H1 (cell line): Measurements from ENCODE around the gene GMPPA. TPM values are rescaled to one million over a fixed set of nuclear protein-coding genes. Genes with fewer than 3 reads are reported as not detected.

ENCODE experiments used
- CTCF ChIA-PET: fragments of 300-600 bp; sonication (Branson Sonifier 250); formaldehyde crosslinking; loops from one replicate; lab custom pipeline; 2021; ENCODE audit not compliant: partially characterized antibody; lab: Charles Lee
- POLR2A ChIA-PET: fragments of 300-600 bp; sonication (Branson Sonifier 250); formaldehyde crosslinking; loops from one replicate; lab custom pipeline; 2021; ENCODE audit warnings: inconsistent platforms; ENCODE audit not compliant: partially characterized antibody; lab: Charles Lee
- DNase-seq, 2 experiments: peaks; one replicate each; pipeline versions ENCODE4 v3.0.0 to v3.0.0-alpha.2; 2010 to 2022; ENCODE audit warnings: low spot score in 2 of 2, low read depth in 1 of 2, mixed read lengths in 1 of 2
- FAIRE-seq: peaks from 2 replicates; lab custom pipeline; 2011; peaks lifted over from hg19 to GRCh38; lab: Jason Lieb, UNC
- H2AFZ ChIP-seq: 2 replicates; pipeline ENCODE4 v1.8.1; 2012; ENCODE audit warnings: low read length, inconsistent platforms
- H2AK5ac ChIP-seq: 2 replicates; pipeline ENCODE4 v1.6.1; 2013; ENCODE audit warnings: low read depth, low read length
- H2BK120ac ChIP-seq: replicated peaks from 2 replicates; pipeline ENCODE3; 2013; ENCODE audit warnings: low read depth, low read length, inconsistent platforms
- H2BK12ac ChIP-seq: 2 replicates; pipeline ENCODE4 v1.6.1; 2013; ENCODE audit warnings: low read depth, low read length
- H2BK15ac ChIP-seq: 2 replicates; pipeline ENCODE4 v1.6.1; 2013; ENCODE audit warnings: low read length
- H2BK20ac ChIP-seq: 2 replicates; pipeline ENCODE4 v1.6.1; 2013; ENCODE audit warnings: low read length
- H2BK5ac ChIP-seq: 2 replicates; pipeline ENCODE4 v1.6.1; 2013; ENCODE audit warnings: low read depth, low read length
- H3K14ac ChIP-seq: 2 replicates; pipeline ENCODE4 v1.6.1; 2013; ENCODE audit warnings: inconsistent platforms; ENCODE audit not compliant: insufficient read length
- H3K18ac ChIP-seq: 2 replicates; pipeline ENCODE4 v1.6.1; 2013; ENCODE audit warnings: low read length; ENCODE audit errors: extremely low read depth
- H3K23ac ChIP-seq: 2 replicates; pipeline ENCODE4 v1.6.1; 2013; ENCODE audit warnings: inconsistent platforms; ENCODE audit not compliant: insufficient read length
- H3K23me2 ChIP-seq: 2 replicates; pipeline ENCODE4 v1.6.1; 2013; ENCODE audit warnings: low read depth, low read length
- H3K27ac ChIP-seq: 2 replicates; pipeline ENCODE4 v1.6.1; 2011; ENCODE audit warnings: low read depth, low read length, inconsistent platforms
- H3K27me3 ChIP-seq, 4 experiments: replicated peaks in 1 of 4; 1 replicate in 1 of 4; 2 replicates in 3 of 4; pipeline versions ENCODE4 v1.6.1 to v1.8.1; 2011 to 2013; ENCODE audit warnings: low read length in 3 of 4, mild to moderate bottlenecking in 3 of 4, inconsistent platforms in 2 of 4, mixed read lengths in 2 of 4, moderate library complexity in 1 of 4; ENCODE audit not compliant: control insufficient read depth in 3 of 4, insufficient read depth in 3 of 4; ENCODE audit errors: extremely low read depth in 1 of 4
- H3K36me3 ChIP-seq, 4 experiments: 2 replicates each; pipeline versions ENCODE4 v1.6.1 to v1.8.1; 2011 to 2013; ENCODE audit warnings: mild to moderate bottlenecking in 4 of 4, low read length in 3 of 4, moderate library complexity in 2 of 4, control low read depth in 1 of 4, inconsistent platforms in 1 of 4; ENCODE audit not compliant: insufficient read depth in 4 of 4, control insufficient read depth in 2 of 4
- H3K4ac ChIP-seq: replicated peaks from 2 replicates; pipeline ENCODE3; 2013; ENCODE audit warnings: low read length, low read depth, mixed read lengths, inconsistent platforms; ENCODE audit not compliant: insufficient read length
- H3K4me1 ChIP-seq, 4 experiments: replicated peaks in 1 of 4; 1 replicate in 1 of 4; 2 replicates in 3 of 4; pipeline versions ENCODE4 v1.6.1 to v1.8.1; 2011 to 2013; ENCODE audit warnings: low read length in 3 of 4, inconsistent platforms in 2 of 4, mixed read lengths in 1 of 4; ENCODE audit not compliant: insufficient read depth in 4 of 4, control insufficient read depth in 3 of 4
- H3K4me2 ChIP-seq, 2 experiments: 2 replicates each; pipeline versions ENCODE4 v1.6.1 to v1.8.1; 2011 to 2013; ENCODE audit warnings: low read depth in 2 of 2, low read length in 2 of 2, control low read depth in 1 of 2, inconsistent platforms in 1 of 2, mild to moderate bottlenecking in 1 of 2; ENCODE audit not compliant: insufficient read depth in 1 of 2
- H3K4me3 ChIP-seq, 4 experiments: fragments of 200-600, 300-600 bp in 1 of 4; sonication (generic), shearing (Covaris generic), sonication (Bioruptor Twin) in 1 of 4; 2 replicates each; pipeline versions ENCODE4 v1.5.1 to v1.8.1; 2011 to 2016; ENCODE audit warnings: low read length in 4 of 4, low read depth in 3 of 4, control low read depth in 2 of 4, inconsistent platforms in 2 of 4, mild to moderate bottlenecking in 2 of 4, mixed read lengths in 1 of 4, moderate library complexity in 1 of 4; ENCODE audit not compliant: insufficient read depth in 2 of 4; ENCODE audit errors: extremely low read depth in 1 of 4
- H3K56ac ChIP-seq: replicated peaks from 2 replicates; pipeline ENCODE3; 2013; ENCODE audit warnings: low read depth, mild to moderate bottlenecking, mixed read lengths, low read length, inconsistent platforms; ENCODE audit not compliant: insufficient read length
- H3K79me1 ChIP-seq: 2 replicates; pipeline ENCODE4 v1.6.1; 2013; ENCODE audit warnings: low read depth, low read length, control low read depth
- H3K79me2 ChIP-seq, 2 experiments: 2 replicates each; pipeline versions ENCODE4 v1.6.1 to v1.8.1; 2012 to 2013; ENCODE audit warnings: low read length in 2 of 2, mild to moderate bottlenecking in 2 of 2, inconsistent platforms in 1 of 2; ENCODE audit not compliant: insufficient read depth in 2 of 2, control insufficient read depth in 1 of 2
- H3K9ac ChIP-seq, 4 experiments: replicated peaks in 1 of 4; 1 replicate in 1 of 4; 2 replicates in 3 of 4; pipeline versions ENCODE4 v1.6.1 to v1.8.1; 2011 to 2013; ENCODE audit warnings: low read depth in 3 of 4, low read length in 3 of 4, control low read depth in 2 of 4, mild to moderate bottlenecking in 2 of 4, moderate library complexity in 2 of 4, inconsistent platforms in 1 of 4; ENCODE audit errors: extremely low read depth in 1 of 4
- H3K9me3 ChIP-seq, 2 experiments: 2 replicates each; pipeline versions ENCODE4 v1.6.1 to v1.8.1; 2012 to 2013; ENCODE audit warnings: mild to moderate bottlenecking in 2 of 2, moderate library complexity in 2 of 2, control low read depth in 1 of 2, inconsistent platforms in 1 of 2, low read depth in 1 of 2, low read length in 1 of 2, mixed read lengths in 1 of 2; ENCODE audit not compliant: insufficient read depth in 2 of 2
- H4K20me1 ChIP-seq, 2 experiments: replicated peaks in 1 of 2; 2 replicates each; pipeline versions ENCODE3 to v1.8.1; 2011 to 2013; ENCODE audit warnings: inconsistent platforms in 2 of 2, low read length in 2 of 2, mild to moderate bottlenecking in 1 of 2; ENCODE audit not compliant: insufficient read depth in 2 of 2, control insufficient read depth in 1 of 2
- H4K5ac ChIP-seq: 2 replicates; pipeline ENCODE4 v1.6.1; 2013; ENCODE audit warnings: low read length, low read depth, mixed read lengths, inconsistent platforms; ENCODE audit not compliant: insufficient read length
- H4K8ac ChIP-seq: 2 replicates; pipeline ENCODE4 v1.8.0; 2013; ENCODE audit warnings: mild to moderate bottlenecking, moderate library complexity, low read length, inconsistent platforms; ENCODE audit not compliant: insufficient read depth; ENCODE audit errors: extremely low read depth
- H4K91ac ChIP-seq: replicated peaks from 2 replicates; pipeline ENCODE3; 2013; ENCODE audit warnings: low read length, mixed read lengths, inconsistent platforms; ENCODE audit not compliant: insufficient read length
- ASH2L ChIP-seq: fragments of 200-600, 300-600 bp; sonication (generic); IDR thresholded peaks from one replicate; pipeline ENCODE4 v1.7.1; 2017; ENCODE audit warnings: low read length
- CREB1 ChIP-seq: IDR thresholded peaks from 2 replicates; pipeline ENCODE4 v1.6.1; 2012; ENCODE audit warnings: inconsistent platforms
- CTBP2 ChIP-seq: IDR thresholded peaks from 2 replicates; pipeline ENCODE4 v1.7.0; 2011; ENCODE audit warnings: borderline replicate concordance, mild to moderate bottlenecking, moderate library complexity, mixed read lengths, low read length; ENCODE audit not compliant: insufficient read depth, insufficient read length
- EP300 ChIP-seq, 2 experiments: IDR thresholded peaks; 1 replicate in 1 of 2; 2 replicates in 1 of 2; pipeline ENCODE4 v1.6.1; 2011 to 2012; ENCODE audit warnings: low read depth in 2 of 2, low read length in 2 of 2, mild to moderate bottlenecking in 2 of 2, borderline replicate concordance in 1 of 2, inconsistent platforms in 1 of 2, moderate library complexity in 1 of 2
- FOSL1 ChIP-seq: IDR thresholded peaks from 2 replicates; pipeline ENCODE4 v1.6.1; 2011; ENCODE audit warnings: mild to moderate bottlenecking, low read depth, low read length, moderate library complexity; ENCODE audit not compliant: insufficient read depth
- JUND ChIP-seq: IDR thresholded peaks from 2 replicates; pipeline ENCODE4 v1.6.1; 2011; ENCODE audit warnings: mild to moderate bottlenecking, improper control_type of control experiment, low read length
- POU5F1 ChIP-seq: IDR thresholded peaks from 2 replicates; pipeline ENCODE4 v1.6.1; 2011; ENCODE audit warnings: low read depth, mild to moderate bottlenecking, low read length, moderate library complexity
- RBBP5 ChIP-seq: IDR thresholded peaks from 2 replicates; pipeline ENCODE4 v1.7.1; 2012; ENCODE audit warnings: low read depth, mild to moderate bottlenecking, inconsistent platforms, low read length, moderate library complexity, borderline replicate concordance
- RFX5 ChIP-seq: IDR thresholded peaks from 2 replicates; pipeline ENCODE4 v1.6.1; 2011; ENCODE audit warnings: low read depth, low read length, improper control_type of control experiment, borderline replicate concordance
- SIRT6 ChIP-seq: IDR thresholded peaks from one replicate; pipeline ENCODE4 v1.7.1; 2012; ENCODE audit warnings: low read length, inconsistent platforms
- SP1 ChIP-seq: IDR thresholded peaks from 2 replicates; pipeline ENCODE4 v1.6.1; 2011; ENCODE audit warnings: low read depth, low read length
- SP2 ChIP-seq: IDR thresholded peaks from 2 replicates; pipeline ENCODE4 v1.6.1; 2012; ENCODE audit warnings: mild to moderate bottlenecking, low read length, inconsistent platforms
- YY1 ChIP-seq: IDR thresholded peaks from 2 replicates; pipeline ENCODE4 v1.6.1; 2011; ENCODE audit warnings: low read depth, mild to moderate bottlenecking, low read length
- WGBS, 2 experiments: shearing (Covaris generic) in 1 of 2; methylation state at CpG; one replicate each; pipeline versions ENCODE4 v1.1.6 to v1.1.7; 2013 to 2015; ENCODE audit warnings: low lambda C conversion rate in 2 of 2, mixed read lengths in 2 of 2, inconsistent platforms in 1 of 2, low coverage in 1 of 2, missing lambda C conversion rate in 1 of 2; ENCODE audit not compliant: insufficient replicate concordance in 2 of 2, insufficient coverage in 1 of 2, insufficient read length in 1 of 2; ENCODE audit errors: extremely low coverage in 1 of 2, missing lambda C conversion rate in 1 of 2; 5-methylcytosine and 5-hydroxymethylcytosine counted together
- polyA plus RNA-seq, 7 experiments: library from polyadenylated mRNA; depleted of rRNA in 3 of 7; stranded (reverse) in 5 of 7; unstranded in 2 of 7; fragments of >200 nt in 5 of 7; fragments of 200-250 nt in 2 of 7; gene quantifications; 1 replicate in 5 of 7; 2 replicates in 1 of 7; 4 replicates in 1 of 7; pipeline versions ENCODE4 v1.2.1 to v1.2.3, GENCODE V29; 2011 to 2013; ENCODE audit warnings: missing spikeins in 2 of 7, mixed read lengths in 2 of 7
- total RNA-seq: library from RNA; stranded (reverse); fragmentation: NEBNext Ultra II Directional; extraction: Animal tissue kit (Norgen Biotek cat#: 25700); gene quantifications from 2 replicates; pipeline ENCODE4 v1.2.1, GENCODE V29; 2021

Gene GMPPA
- total and polyA plus RNA-seq, 2 of the 8 experiments (the other 6 are each of a cell fraction or from before 2014, with no cell fraction given): 34.3 to 98.8 TPM

DNA sequence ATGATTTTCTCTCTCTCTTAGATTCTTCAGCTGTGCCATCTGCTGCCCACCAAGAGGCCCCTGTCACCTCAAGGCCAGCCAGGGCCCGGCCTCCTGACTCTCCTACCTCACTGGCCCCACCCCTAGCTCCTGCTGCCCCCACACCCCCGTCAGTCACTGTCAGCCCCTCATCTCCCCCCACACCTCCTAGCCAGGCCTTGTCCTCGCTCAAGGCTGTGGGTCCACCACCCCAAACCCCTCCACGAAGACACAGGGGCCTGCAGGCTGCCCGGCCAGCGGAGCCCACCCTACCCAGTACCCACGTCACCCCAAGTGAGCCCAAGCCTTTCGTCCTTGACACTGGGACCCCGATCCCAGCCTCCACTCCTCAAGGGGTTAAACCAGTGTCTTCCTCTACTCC is 9.4 kb upstream of the GMPPA start:
- Histone ChIP-seq H2AFZ (no peak overlapping the region), H4K91ac (no peak overlapping the region), H3K27ac (no peak overlapping the region), H3K4me3 (no peak overlapping the region), H3K56ac (no peak overlapping the region), H3K79me2 (no peaks in the 10 kb centered on the region), H4K8ac (no peak overlapping the region)
- no peak for TF ChIP-seq POU5F1
- TF ChIP-seq SIRT6: no peak
- TF ChIP-seq FOSL1: no peak
- no peak for TF ChIP-seq CTBP2
- no peak for TF ChIP-seq JUND
- no peak for TF ChIP-seq RBBP5
- TF ChIP-seq EP300 (IDR thresholded peaks at IDR 0.05; ENCODE audit: borderline replicate concordance in 1 of 2, low read depth in 2 of 2, low read length in 2 of 2): no peak
- TF ChIP-seq SP1: no peak
- no peak for TF ChIP-seq SP2
- TF ChIP-seq YY1: no peak
- TF ChIP-seq ASH2L: no peak
- no peak for TF ChIP-seq RFX5
- no peak for TF ChIP-seq CREB1
- TF ChIP-seq, all 59 proteins: peak for 0
- H3K4ac ChIP-seq: no peak overlapping the region
- 77% methylated on average over 7 of the region's 9 CpGs; no CpG with 5 or more reads in 1 of the 2 experiments for WGBS, 2 experiments
- H2BK5ac ChIP-seq: no peak overlapping the region
- POLR2A ChIA-PET: interaction anchor here (1.1 to 19.9 kb wide), 7 partner anchors 10 to 40 kb away, joined by 3 to 216 read pairs (median 5); partner anchors contain the start of genes ASIC4 and GMPPA
- no peak overlapping the region for H3K18ac ChIP-seq
- CTCF ChIA-PET: interaction anchor here (3.5 to 113.1 kb wide), 4 partner anchors 0 to 87 kb away, joined by 37 to 7248 read pairs (median 3661); partner anchors contain the start of genes ASIC4, CHPF, DES and GMPPA
- no peak overlapping the region for H2BK20ac ChIP-seq
- H3K4me1 ChIP-seq: peaks cover 6 to 35% (median 27%) of the 10 kb centered on the region in 4 experiments
- H3K36me3 ChIP-seq: no peaks in the 10 kb centered on the region; a peak in 1 of 8 replicates
- no peaks in the 10 kb centered on the region for H3K9me3 ChIP-seq
- no peaks in the 10 kb centered on the region for H4K20me1 ChIP-seq
- H2BK120ac ChIP-seq: no peak overlapping the region
- H3K23me2 ChIP-seq: peaks cover 6% of the 10 kb centered on the region; the same call in 1 of the 2 replicates
- H3K9ac ChIP-seq: no peak overlapping the region
- no peak overlapping the region for H2AK5ac ChIP-seq
- no peak overlapping the region for H4K5ac ChIP-seq
- H2BK12ac ChIP-seq: no peak overlapping the region
- H3K23ac ChIP-seq: no peak overlapping the region
- no peak overlapping the region for H3K4me2 ChIP-seq
- FAIRE-seq (no peak), DNase-seq (no peak)
- peaks cover 14 to 34% (median 28%) of the 10 kb centered on the region in 4 experiments for H3K27me3 ChIP-seq
- no peak overlapping the region for H3K14ac ChIP-seq
- no peak overlapping the region for H2BK15ac ChIP-seq
- no peaks in the 10 kb centered on the region for H3K79me1 ChIP-seq
